HG03060 (cell line): ENCODE results near the gene FCMR.

Source experiments
- ATAC-seq: cut with Tn5 transposase; IDR thresholded peaks from one replicate; pipeline ENCODE4 v1.9.1; 2021; ENCODE audit warnings: low read depth, moderate number of reproducible peaks; ENCODE audit not compliant: unreplicated experiment

FCMR gene

GRCh38 chr1:206951318-206952100, 29.8 kb upstream of the FCMR start:
- ATAC-seq, result no peak

GRCh38 chr1:206949641-206950040, 27.9 kb upstream of the FCMR start:
- no peak for ATAC-seq

- no peak for ATAC-seq
Measured at GRCh38 chr1:206949208-206949607, 27.5 kb upstream of the FCMR start.

DNA sequence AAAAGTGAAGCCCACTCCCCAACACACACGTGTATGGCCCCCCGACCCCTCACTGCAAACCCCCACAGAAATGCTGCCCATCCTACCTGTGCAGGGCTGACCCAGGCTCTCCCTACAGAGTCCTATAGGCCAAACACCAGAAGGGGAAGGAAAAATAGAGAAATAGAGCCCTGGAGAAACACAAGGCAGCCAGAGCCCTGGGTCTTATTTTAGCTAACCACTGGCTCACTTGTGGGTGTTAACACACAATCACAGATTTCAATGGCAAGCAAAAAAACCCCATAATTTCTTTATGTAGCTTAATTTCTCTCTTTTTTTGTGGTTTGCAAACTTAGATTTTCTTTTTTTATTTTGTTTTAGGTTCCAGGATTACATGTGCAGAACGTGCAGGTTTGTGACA, 25.5 kb upstream of the FCMR start:
- ATAC-seq, result no peak

GRCh38 chr1:206946261-206946660, 24.5 kb upstream of the FCMR start, which contains the start of gene PIGR:
Gene PIGR (minus strand): TSS chr1:206946466. CDS start chr1:206940531, 5,935 bp downstream.
- ATAC-seq, result no peak

- no peak for ATAC-seq
Measured at GRCh38 chr1:206945779-206946178, 24.0 kb upstream of the FCMR start.

GRCh38 chr1:206944703-206945102, 23.0 kb upstream of the FCMR start:
- no peak for ATAC-seq

DNA sequence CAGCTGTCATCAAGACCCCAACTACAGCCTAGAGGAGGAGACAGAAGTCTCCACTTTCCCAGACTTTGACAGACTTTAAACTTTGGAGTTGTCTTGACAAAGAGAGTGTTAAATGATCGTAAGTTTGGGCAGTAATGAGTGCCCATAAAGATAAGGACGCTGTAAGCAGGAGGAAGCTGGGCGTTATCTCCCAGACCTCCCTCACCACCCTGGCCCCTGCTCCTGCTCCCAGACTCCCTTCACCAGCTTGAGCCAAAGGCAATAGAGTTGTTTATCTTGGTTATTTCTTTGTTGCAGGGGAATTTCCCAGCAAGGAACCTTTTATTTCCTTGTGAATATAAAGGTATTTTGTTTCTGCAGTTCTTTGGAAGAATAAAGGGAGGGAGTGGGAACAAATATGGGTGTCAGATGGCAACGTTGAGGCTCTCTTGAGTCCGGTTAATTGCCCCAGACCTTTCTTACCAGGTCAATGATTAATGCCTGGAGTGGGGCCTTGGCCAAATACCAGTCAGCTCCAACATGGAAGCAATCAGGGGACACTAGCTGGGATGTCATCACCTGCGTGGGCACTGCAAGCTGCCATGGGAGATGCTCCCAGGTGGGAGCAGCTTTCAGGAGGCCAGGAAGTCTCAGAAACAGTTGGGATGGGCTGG, 20.2 kb upstream of the FCMR start:
- no peak for ATAC-seq

GRCh38 chr1:206940588-206940936, 18.8 kb upstream of the FCMR start:
- ATAC-seq, result no peak

- no peak for ATAC-seq
Measured at GRCh38 chr1:206939841-206940587, 18.3 kb upstream of the FCMR start.

DNA sequence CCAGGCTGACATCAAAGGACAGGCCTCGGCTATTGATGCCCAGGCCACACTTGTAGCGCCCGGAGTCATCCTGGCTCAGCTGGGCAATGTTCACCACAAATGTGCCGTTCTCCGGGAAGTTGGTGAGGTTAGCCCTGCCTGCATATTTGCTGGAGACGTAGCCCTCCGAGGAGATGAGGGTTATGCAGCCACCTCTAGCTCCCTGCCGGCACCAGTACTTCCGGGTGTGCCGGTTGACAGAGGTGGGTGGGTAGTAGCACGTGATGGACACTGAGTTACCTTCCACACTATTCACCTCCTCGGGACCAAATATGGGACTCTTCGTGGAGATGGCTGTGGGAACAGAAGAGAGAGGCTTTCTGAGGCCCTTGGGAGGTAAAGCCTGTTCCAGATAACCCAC, 17.4 kb upstream of the FCMR start:
- no peak for ATAC-seq

DNA sequence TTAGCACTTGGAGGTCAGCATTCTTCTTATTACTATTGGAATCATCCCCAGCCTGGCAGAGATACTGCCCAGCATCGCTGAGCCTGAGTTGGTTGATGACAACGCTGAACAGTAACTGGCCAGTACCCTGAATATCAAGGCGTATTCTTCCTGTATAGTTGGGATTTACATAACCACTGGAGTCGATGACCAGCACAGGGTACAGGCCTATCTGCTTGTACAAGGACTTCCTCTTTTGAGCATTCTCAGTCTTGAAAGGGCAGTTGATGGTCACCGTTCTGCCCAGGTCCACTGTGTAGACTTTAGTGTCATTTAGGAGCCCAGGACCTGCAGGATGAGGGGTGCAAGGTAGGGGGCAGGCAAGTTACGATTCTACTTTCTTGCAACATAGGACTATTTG, 15.7 kb upstream of the FCMR start:
- ATAC-seq, result no peak

GRCh38 chr1:206935491-206936067, 13.8 kb upstream of the FCMR start:
- ATAC-seq, result no peak

DNA sequence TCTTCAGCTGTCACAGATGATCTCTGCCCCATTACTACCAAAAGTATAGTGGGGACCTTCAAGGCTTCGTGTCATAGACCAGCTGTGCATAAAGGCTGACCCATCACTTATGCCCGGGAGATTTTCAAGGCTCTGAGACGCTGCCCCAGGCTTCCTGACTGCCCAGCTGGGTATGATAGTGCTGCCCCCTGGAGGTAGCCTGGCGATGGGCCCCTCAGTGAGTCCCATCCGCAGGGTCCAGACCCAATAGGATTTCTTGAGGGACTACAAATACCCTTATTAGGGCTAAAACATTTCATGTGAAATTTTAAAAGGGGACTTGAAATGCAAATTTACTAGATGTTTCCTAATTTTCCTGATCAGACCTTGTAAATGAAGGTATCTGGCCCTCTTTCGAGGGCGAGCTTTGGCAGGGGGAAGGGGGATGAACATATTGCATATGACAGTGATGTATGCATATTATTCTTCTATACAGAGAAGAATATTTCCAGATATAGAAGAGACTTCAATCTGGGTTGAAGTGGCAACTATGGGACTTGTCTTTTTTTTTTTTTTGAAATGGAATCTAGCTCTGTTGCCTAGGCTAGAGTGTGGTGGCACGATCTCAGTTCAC, 11.7 kb upstream of the FCMR start:
- no peak for ATAC-seq

GRCh38 chr1:206932177-206932576, 10.4 kb upstream of the FCMR start:
- no peak for ATAC-seq

DNA sequence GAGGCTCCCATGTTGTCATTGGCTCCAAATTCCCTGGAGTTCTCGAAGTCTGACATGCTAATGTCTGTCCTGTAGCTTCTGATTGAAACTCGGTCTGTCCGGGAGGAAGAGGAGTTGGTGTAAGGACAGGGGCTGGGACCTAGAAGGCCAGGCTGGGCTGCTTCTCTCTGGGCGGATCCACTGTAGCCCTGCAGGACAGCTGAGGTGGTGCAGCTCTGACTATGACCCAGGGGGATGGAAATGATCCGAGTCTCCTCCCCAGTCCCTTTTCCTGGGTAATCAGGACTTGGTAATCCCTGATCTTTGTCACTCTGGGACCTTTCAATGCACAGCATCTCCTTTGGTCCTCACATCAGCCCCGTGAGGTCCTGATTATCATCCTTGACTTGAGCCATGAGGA, 10.0 kb upstream of the FCMR start:
- ATAC-seq, result no peak

DNA sequence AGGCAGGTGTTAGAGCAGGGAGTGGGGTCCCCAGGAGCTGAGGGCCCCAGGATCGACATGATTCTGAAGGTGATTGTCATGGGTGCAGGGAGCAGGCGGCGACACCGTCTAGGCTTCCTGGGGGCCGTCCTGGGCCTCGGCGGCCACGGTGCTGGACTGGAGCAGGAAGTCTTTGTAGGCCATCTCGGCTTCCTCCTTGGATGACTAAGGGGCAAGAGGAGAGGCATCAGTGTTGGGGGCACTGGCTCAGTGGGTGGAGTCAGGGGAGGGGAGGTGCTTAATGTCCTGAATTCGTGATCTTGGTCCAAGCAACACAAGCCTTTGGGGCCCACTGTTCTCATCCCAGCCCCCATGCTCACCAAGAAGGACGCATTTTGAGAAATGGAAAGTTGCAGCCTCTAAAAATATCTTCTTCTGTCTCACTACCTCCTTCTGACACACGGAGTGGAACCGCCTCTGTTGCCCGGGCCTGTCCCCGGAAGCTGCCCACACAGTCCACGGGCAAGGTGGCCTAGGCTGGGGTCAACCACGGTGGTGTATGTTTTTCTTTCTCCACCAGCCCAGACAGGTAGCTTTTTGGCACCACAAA, 8.6 kb upstream of the FCMR start:
- peak; percentile 63 for ATAC-seq

DNA sequence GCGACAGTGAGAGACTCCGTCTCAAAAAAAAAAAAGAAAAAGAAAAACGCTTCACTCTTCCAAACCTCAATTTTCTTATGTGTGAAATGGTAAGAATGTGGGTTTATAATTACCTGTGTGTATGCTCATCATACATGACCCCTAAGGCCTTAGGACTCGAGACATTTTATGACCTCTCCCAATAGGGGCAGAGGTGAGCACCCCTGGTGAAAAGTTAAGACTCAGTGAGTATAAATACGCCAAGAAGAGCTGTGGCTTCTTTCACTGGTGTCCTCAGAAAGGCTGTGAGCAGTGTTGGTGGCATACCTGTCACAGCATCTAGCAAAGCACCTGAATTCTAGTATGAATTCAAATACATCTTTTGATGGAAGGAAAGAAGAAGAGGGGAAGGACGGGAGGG, 7.8 kb upstream of the FCMR start:
- ATAC-seq, result no peak

- ATAC-seq, result no peak
Measured at GRCh38 chr1:206926286-206926685, 4.5 kb upstream of the FCMR start.

GRCh38 chr1:206925106-206925736, 3.5 kb upstream of the FCMR start:
- ATAC-seq, result peak; percentile 66
